HG02759 (cell line): ENCODE data around the gene CRBN.

Source experiments
- ATAC-seq: cut with Tn5 transposase; IDR thresholded peaks from one replicate; pipeline ENCODE4 v1.9.1; 2021; ENCODE audit warnings: mild to moderate bottlenecking, moderate library complexity; ENCODE audit not compliant: unreplicated experiment

Gene CRBN

DNA sequence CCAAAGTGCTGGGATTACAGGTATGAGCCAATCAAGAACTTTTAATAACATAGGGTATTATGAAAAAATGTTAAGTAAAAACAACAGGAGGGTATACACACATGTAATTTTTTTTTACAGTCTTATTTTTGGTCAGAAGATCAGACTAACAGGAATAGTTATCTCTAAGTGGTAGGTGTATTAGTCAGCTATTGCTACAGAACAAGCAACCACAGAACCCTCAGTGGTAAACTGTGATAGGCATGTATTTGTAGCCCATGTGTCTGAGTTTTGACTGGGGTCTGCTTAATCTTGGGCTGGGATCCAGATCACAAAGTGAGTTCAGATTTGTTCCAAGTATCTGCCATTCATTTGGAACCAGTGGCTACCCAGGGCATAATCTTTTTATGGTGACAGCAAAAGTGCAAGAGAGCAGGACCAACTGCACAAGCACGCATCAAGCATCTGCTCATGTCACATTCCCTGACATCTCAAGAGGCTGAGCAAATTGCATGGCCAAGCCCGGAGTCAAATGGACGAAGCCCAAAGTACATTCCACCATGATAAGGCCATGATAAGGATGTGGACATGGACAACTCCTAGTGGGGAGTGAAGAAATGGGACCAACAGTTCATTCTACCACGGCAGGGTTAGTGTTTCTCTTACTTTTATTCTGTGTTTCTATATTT, 66.3 kb downstream of the CRBN start:
- ATAC-seq = no peak

DNA sequence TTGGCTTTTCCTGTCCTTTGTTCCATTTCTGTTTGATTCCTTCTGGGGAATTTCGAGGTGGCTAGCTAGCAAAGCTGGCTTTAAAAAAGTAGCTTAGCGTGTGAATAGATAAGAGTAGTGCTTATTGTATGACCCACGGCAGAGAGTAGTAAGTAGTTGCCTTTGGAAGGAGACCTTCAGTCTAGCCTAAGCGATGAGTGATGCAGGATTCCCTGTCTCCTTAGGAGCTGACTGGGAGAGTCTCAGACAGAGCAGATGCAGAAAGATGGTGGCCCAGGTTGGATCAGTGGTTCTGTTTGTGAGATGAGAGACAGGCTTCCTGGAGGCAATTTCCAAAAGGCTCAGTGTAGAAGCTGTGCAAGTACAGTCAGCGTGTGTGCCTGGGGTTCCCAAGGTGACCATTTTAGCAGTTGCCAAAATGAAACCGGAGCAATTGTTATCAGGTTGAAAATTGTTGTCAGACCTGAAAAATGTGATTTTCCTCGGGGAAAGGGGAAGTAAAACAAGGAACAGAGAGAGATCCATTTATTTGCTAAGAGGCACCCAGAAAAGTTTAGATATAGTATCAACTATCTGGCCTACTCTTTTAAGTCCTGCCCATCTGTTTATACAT, 68.6 kb downstream of the CRBN start:
- ATAC-seq = no peak

GRCh38 chr3:3110299-3110630, 69.2 kb downstream of the CRBN start, which contains the start of gene IL5RA:
TSS of gene IL5RA (minus strand) at chr3:3110374. CDS start at chr3:3104984, 5,390 bp downstream.
- ATAC-seq = peak; percentile 50

DNA sequence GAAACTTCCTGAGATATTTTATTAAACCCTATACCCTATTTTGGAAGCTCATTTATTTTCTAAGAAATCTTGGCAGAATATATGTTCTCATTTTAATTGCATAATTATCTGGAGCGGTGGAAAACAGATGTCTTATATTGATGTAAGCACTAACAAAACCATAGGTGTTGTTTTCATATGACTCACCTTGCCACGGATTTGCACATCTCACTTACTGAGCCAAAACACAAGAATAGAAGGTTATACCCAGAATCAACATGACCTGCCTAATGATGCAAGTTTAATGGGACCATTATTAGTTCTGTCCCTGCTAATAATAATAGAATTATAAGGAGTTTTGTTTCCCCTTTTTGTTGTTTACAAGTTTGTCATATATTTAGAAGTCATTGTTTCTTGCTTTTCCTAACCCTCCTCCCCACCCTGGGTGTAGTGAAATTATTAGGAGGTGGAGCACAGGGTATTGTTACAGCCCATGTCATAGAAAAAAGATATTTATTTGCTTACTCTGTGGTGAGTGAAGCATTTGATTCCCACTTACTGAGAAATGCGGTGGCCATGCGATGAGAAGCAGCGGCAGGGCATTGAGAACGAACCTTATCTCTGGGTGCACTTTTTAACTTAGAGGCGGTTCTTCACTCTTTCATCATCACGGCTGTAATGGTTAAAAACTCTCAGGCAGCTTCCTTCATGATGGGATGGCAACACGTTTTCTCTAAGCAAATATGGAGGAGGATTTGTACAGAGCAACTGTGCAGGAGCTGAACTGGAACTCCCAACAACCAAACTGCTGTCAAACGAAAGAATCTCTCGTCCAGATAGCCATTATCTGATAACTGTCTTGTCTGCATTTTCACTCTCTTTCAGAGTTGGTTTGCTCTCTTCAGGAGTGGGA, 69.8 kb downstream of the CRBN start:
- ATAC-seq = peak; percentile 67

DNA sequence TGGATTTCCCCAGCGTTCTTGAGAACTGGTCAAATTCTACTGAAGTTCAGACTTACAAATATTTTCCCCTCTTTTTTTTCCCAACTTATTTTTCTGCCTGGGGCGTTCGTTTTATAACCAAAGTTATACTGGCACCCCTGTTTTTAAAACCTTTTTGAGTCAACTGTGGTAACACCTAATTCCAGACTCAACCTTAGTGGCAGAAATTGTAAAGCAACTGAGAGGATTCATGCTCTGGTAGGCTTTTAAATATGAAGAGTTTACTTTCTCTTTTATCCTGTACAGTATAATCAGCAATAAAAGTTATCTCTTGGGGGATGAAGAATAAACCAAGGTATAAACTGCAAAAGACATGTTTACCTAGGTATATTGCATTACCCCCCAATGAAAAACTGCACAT, 71.6 kb downstream of the CRBN start:
- ATAC-seq = no peak

GRCh38 chr3:3107181-3107580, 72.3 kb downstream of the CRBN start:
- ATAC-seq = no peak

- no peak for ATAC-seq
Measured at GRCh38 chr3:3105815-3106214, 73.7 kb downstream of the CRBN start.

GRCh38 chr3:3105246-3105645, 74.2 kb downstream of the CRBN start:
- ATAC-seq = no peak

GRCh38 chr3:3102751-3103150, 76.7 kb downstream of the CRBN start:
- no peak for ATAC-seq

DNA sequence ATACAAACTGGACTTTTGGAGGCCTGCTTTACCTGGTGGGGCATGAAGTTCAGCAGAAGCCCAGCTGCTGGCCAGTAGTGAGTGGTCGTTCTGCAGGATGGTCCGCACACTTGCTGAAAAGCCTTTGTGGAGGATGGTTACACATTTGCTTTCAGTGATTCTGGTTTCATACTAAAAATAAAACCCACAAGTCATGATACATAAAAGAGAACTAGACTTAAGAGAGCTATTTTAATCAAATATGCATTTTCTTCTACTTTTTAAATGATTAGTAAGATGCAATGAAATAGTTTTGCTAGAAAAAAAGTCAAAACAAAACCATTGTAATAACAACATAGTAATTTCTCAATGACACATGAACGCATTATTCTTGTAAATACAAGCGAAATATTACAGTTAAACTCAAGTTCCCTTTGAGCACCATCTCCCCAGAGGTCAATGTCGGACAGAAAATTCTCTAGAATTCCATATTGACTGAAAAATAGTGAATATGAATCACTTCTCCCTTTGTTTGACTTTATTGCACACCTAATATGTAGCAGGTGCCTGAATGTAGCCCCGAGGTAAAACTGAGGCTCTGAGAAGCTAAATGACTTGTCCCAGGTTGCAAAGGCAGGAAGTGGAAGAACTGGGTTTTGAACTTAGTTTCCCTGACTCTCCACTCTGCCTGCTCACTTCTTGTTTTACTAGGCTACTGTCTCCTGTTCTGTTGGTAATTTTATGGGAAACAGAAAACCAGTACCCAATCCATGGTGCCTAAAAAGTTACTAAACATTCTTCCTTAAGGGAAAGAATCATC, 77.6 kb downstream of the CRBN start:
- ATAC-seq = peak; percentile 41
